ENCODE measurements around the gene MYRIP. TPM values are rescaled to one million over a fixed set of nuclear protein-coding genes. Genes with fewer than 3 reads are reported as not detected.
"Not testable (repeated sequence)": the region's sequence is repeated elsewhere in the genome, so short reads cannot be mapped to it uniquely, and the experiment has no call there.

The MYRIP gene
- total RNA-seq, 1 donor from 2014 or later: 0.27 TPM

GRCh38 chr3:40078590-40078989 is 269.2 kb downstream of the MYRIP start:
- DNase-seq (ENCODE audit: low read depth): peak; percentile 12

GRCh38 chr3:40079203-40079846 is 269.9 kb downstream of the MYRIP start:
- DNase-seq (ENCODE audit: low read depth): peak; percentile 10

GRCh38 chr3:40079847-40080240 is 270.4 kb downstream of the MYRIP start:
- no peak for DNase-seq (ENCODE audit: low read depth)

- no peak for DNase-seq (ENCODE audit: low read depth)
These were observed 273.7 kb downstream of the MYRIP start for GRCh38 chr3:40083066-40083465.

GRCh38 chr3:40084424-40084823 is 275.0 kb downstream of the MYRIP start:
- DNase-seq (ENCODE audit: low read depth): not testable (repeated sequence)

GRCh38 chr3:40086890-40087883 is 277.8 kb downstream of the MYRIP start:
- DNase-seq (ENCODE audit: low read depth): peak; percentile 60

- DNase-seq (ENCODE audit: low read depth): peak; percentile 74
These were observed 279.2 kb downstream of the MYRIP start for GRCh38 chr3:40088527-40089170.

GRCh38 chr3:40096661-40097111 is 287.3 kb downstream of the MYRIP start:
- DNase-seq (ENCODE audit: low read depth): no peak

- peak; percentile 49 for DNase-seq (ENCODE audit: low read depth)
These were observed 288.0 kb downstream of the MYRIP start for GRCh38 chr3:40097131-40098117.

GRCh38 chr3:40098261-40098759 is 288.9 kb downstream of the MYRIP start:
- no peak for DNase-seq (ENCODE audit: low read depth)

- DNase-seq (ENCODE audit: low read depth): no peak
These were observed 290.5 kb downstream of the MYRIP start for GRCh38 chr3:40099871-40100270.

GRCh38 chr3:40102182-40102581 is 292.8 kb downstream of the MYRIP start:
- no peak for DNase-seq (ENCODE audit: low read depth)

- no peak for DNase-seq (ENCODE audit: low read depth)
These were observed 294.4 kb downstream of the MYRIP start for GRCh38 chr3:40103829-40104228.

- DNase-seq (ENCODE audit: low read depth): no peak
These were observed 295.0 kb downstream of the MYRIP start for GRCh38 chr3:40104441-40104840.

- DNase-seq (ENCODE audit: low read depth): no peak
These were observed 299.2 kb downstream of the MYRIP start for GRCh38 chr3:40108643-40109042.

- DNase-seq (ENCODE audit: low read depth): peak; percentile 22
These were observed 300.5 kb downstream of the MYRIP start for GRCh38 chr3:40109641-40110490.

GRCh38 chr3:40116478-40117177 is 307.2 kb downstream of the MYRIP start:
- DNase-seq (ENCODE audit: low read depth): peak; percentile 17

GRCh38 chr3:40118091-40118490 is 308.7 kb downstream of the MYRIP start:
- no peak for DNase-seq (ENCODE audit: low read depth)

All from myocyte (in vitro differentiated cells).